ENCODE data around the gene GABRD. TPM values are rescaled to one million over a fixed set of nuclear protein-coding genes. Genes with fewer than 3 reads are reported as not detected.
"Not testable (repeated sequence)": the region's sequence is repeated elsewhere in the genome, so short reads cannot be mapped to it uniquely, and the experiment has no call there.

Gene GABRD
- total and polyA plus RNA-seq, 2 donors (not counting 3 experiments of a cell fraction or from before 2014, with no cell fraction given), result not detected

- Histone ChIP-seq H3K36me3 (ENCODE audit: control insufficient read depth in 2 of 2, extremely low read depth in 1 of 2, insufficient read depth in 2 of 2, low read length in 2 of 2) (no peaks in the 10 kb centered on the region), H3K4me1 (ENCODE audit: control insufficient read depth, extremely low read depth, insufficient read depth, low read length) (no peaks in the 10 kb centered on the region), H2AFZ (ENCODE audit: low read depth, low read length) (no peak overlapping the region), H3K9ac (replicated peaks; ENCODE audit: extremely low read depth, insufficient read depth, low read length) (no peak overlapping the region), H3K27me3 (ENCODE audit: control insufficient read depth in 2 of 2, insufficient read depth in 2 of 2, low read length in 2 of 2) (no peaks in the 10 kb centered on the region), H3K9me1 (replicated peaks; ENCODE audit: control insufficient read depth, extremely low read depth, insufficient read depth, low read length) (no peaks in the 10 kb centered on the region), H4K20me1 (replicated peaks; ENCODE audit: control insufficient read depth, extremely low read depth, insufficient read depth, low read length) (no peaks in the 10 kb centered on the region), H3K79me2 (ENCODE audit: control insufficient read depth, insufficient read depth, low read length) (no peaks in the 10 kb centered on the region), H3K9me3 (replicated peaks; ENCODE audit: control insufficient read depth, insufficient read depth, low read length) (no peaks in the 10 kb centered on the region), H3K4me3 (replicated peaks in 1 of 3; ENCODE audit: insufficient read depth in 1 of 3, low read depth in 1 of 3, low read length in 3 of 3) (no peak overlapping the region), H3K27ac (ENCODE audit: insufficient read depth, low read depth, low read length) (no peak overlapping the region), H3K4me2 (ENCODE audit: insufficient read depth, low read length) (no peak overlapping the region)
- CTCF ChIA-PET, result interaction anchor here (1.8 kb wide), 1 partner anchor 18 kb away, joined by 6 read pairs; no protein-coding TSS in a partner anchor
- DNase-seq (ENCODE audit: low read depth, low spot score), result no peak
- intact Hi-C loops (cut with micrococcal nuclease) (no loop called here), dilution Hi-C loops (cut with MboI; ENCODE audit: extremely low pct_ligation_motif_present, low sequenced_read_pairs) (no loop called here)
- no peak for FAIRE-seq
- BruUV-seq (replicated peaks), result no TSS peak
- POLR2A ChIA-PET, result no interaction called here
- TF ChIP-seq CTCF (IDR thresholded peaks at IDR 0.05; ENCODE audit: extremely low read depth in 1 of 2, insufficient read depth in 1 of 2, low read depth in 1 of 2, low read length in 2 of 2) (no peak), GATA2 (IDR thresholded peaks at IDR 0.05; ENCODE audit: insufficient read depth, insufficient read length, low read depth, low read length) (no peak), JUN (IDR thresholded peaks at IDR 0.05; ENCODE audit: borderline replicate concordance, insufficient read depth, insufficient read length, low read depth) (no peak)
Observed at GRCh38 chr1:1978108-1978507, 41.0 kb upstream of the GABRD start.

GRCh38 chr1:1978690-1979481 lies 40.3 kb upstream of the GABRD start:
- FAIRE-seq; H3K27ac ChIP-seq (ENCODE audit: insufficient read depth, low read depth, low read length); H3K27me3 ChIP-seq (ENCODE audit: control insufficient read depth in 2 of 2, insufficient read depth in 2 of 2, low read length in 2 of 2); H3K9me1 ChIP-seq (replicated peaks; ENCODE audit: control insufficient read depth, extremely low read depth, insufficient read depth, low read length); H3K36me3 ChIP-seq (ENCODE audit: control insufficient read depth in 2 of 2, extremely low read depth in 1 of 2, insufficient read depth in 2 of 2, low read length in 2 of 2); H3K79me2 ChIP-seq (ENCODE audit: control insufficient read depth, insufficient read depth, low read length); DNase-seq (ENCODE audit: low read depth, low spot score); H3K9ac ChIP-seq (replicated peaks; ENCODE audit: extremely low read depth, insufficient read depth, low read length); POLR2A ChIA-PET; H3K4me2 ChIP-seq (ENCODE audit: insufficient read depth, low read length); H3K9me3 ChIP-seq (replicated peaks; ENCODE audit: control insufficient read depth, insufficient read depth, low read length); BruUV-seq (replicated peaks); intact Hi-C loops (cut with micrococcal nuclease); H3K4me1 ChIP-seq (ENCODE audit: control insufficient read depth, extremely low read depth, insufficient read depth, low read length); dilution Hi-C loops (cut with MboI; ENCODE audit: extremely low pct_ligation_motif_present, low sequenced_read_pairs); H2AFZ ChIP-seq (ENCODE audit: low read depth, low read length); H3K4me3 ChIP-seq (replicated peaks in 1 of 3; ENCODE audit: insufficient read depth in 1 of 3, low read depth in 1 of 3, low read length in 3 of 3); H4K20me1 ChIP-seq (replicated peaks; ENCODE audit: control insufficient read depth, extremely low read depth, insufficient read depth, low read length): not testable (repeated sequence)
- CTCF ChIA-PET, result interaction anchor here (1.8 kb wide), 1 partner anchor 19 kb away, joined by 6 read pairs; no protein-coding TSS in a partner anchor

Data from endothelial cell of umbilical vein (primary cell).